NT2/D1 (cell line): ENCODE data around the gene CCSER2.

Source experiments
- YY1 ChIP-seq: IDR thresholded peaks from 2 replicates; pipeline ENCODE4 v1.6.1; 2011; ENCODE audit not compliant: insufficient read length, insufficient read depth
- ZNF274 ChIP-seq: IDR thresholded peaks from 2 replicates; pipeline ENCODE4 v1.6.1; 2011; ENCODE audit warnings: mild to moderate bottlenecking, low read depth, low read length

DNA sequence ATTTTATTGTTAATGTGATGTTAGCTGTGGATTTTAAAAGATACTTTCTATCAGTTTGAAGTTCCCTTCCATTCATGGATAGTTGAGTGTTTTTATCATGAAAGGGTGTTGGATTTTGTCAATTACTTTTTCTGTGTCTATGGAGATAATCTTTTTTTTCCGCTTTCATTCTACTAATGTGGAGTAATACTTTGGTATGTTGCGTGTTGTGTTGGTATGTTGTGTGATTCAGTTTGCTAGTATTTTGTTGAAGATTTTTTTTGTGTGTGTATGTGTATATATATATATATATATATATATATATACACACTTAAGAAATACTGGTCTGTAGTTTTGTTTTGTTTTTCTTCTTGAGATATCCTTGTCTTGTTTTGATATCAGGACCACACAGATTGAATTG, 100.3 kb downstream of the CCSER2 start:
- TF ChIP-seq YY1 (no peak), ZNF274 (no peak)
